DOHH2 (cell line): ENCODE data around the gene CUBN.

Experiments
- H3F3A ChIP-seq: fragments of 200-600 bp; sonication (generic), shearing (Covaris generic); 2 replicates; pipeline ENCODE4 v1.6.0; 2016; ENCODE audit warnings: antibody characterized with exemption, mild to moderate bottlenecking; ENCODE audit not compliant: control insufficient read depth, insufficient read depth
- H3K27ac ChIP-seq: fragments of 200-600 bp; sonication (generic); 2 replicates; pipeline ENCODE4 v1.5.1; 2014; ENCODE audit warnings: low read depth, mild to moderate bottlenecking, low read length, moderate library complexity
- H3K27me3 ChIP-seq: fragments of 200-600 bp; sonication (generic); 2 replicates; pipeline ENCODE4 v1.6.1; 2014; ENCODE audit warnings: mild to moderate bottlenecking, low read length, mixed read lengths; ENCODE audit not compliant: control insufficient read depth
- H3K36me3 ChIP-seq: fragments of 200-600 bp; sonication (generic); 2 replicates; pipeline ENCODE4 v1.6.1; 2014; ENCODE audit warnings: mild to moderate bottlenecking, low read length, moderate library complexity, mixed read lengths; ENCODE audit not compliant: control insufficient read depth
- H3K4me1 ChIP-seq: fragments of 200-600 bp; sonication (generic); 2 replicates; pipeline ENCODE4 v1.6.1; 2014; ENCODE audit warnings: mild to moderate bottlenecking, low read length, mixed read lengths; ENCODE audit not compliant: control insufficient read depth
- H3K4me2 ChIP-seq: fragments of 200-600 bp; sonication (generic); 2 replicates; pipeline ENCODE4 v1.6.0; 2014; ENCODE audit warnings: mild to moderate bottlenecking, low read length, moderate library complexity
- H3K4me3 ChIP-seq: fragments of 200-600 bp; sonication (generic); 2 replicates; pipeline ENCODE4 v1.5.1; 2014; ENCODE audit warnings: mild to moderate bottlenecking, low read length, mixed read lengths
- H3K79me2 ChIP-seq: fragments of 200-600 bp; sonication (generic); 2 replicates; pipeline ENCODE4 v1.6.1; 2014; ENCODE audit warnings: mild to moderate bottlenecking, low read length, mixed read lengths; ENCODE audit not compliant: control insufficient read depth
- H3K9me2 ChIP-seq: fragments of 200-600 bp; sonication (generic); replicated peaks from 2 replicates; pipeline ENCODE4 v1.6.1; 2014; ENCODE audit warnings: mild to moderate bottlenecking, low read length, mixed read lengths; ENCODE audit not compliant: control insufficient read depth
- H3K9me3 ChIP-seq: fragments of 200-600 bp; sonication (generic); 2 replicates; pipeline ENCODE4 v1.6.1; 2014; ENCODE audit warnings: antibody characterized with exemption, low read length, mixed read lengths; ENCODE audit not compliant: control insufficient read depth, insufficient read depth
- H4K20me1 ChIP-seq: fragments of 200-600 bp; sonication (generic); 2 replicates; pipeline ENCODE4 v1.6.0; 2014; ENCODE audit warnings: low read depth, mild to moderate bottlenecking, antibody characterized with exemption, low read length, moderate library complexity; ENCODE audit not compliant: control insufficient read depth, insufficient read depth
- CTCF ChIP-seq: fragments of 200-600 bp; sonication (generic); IDR thresholded peaks from one replicate; pipeline ENCODE4 v1.5.1; 2014; ENCODE audit warnings: antibody characterized with exemption, mild to moderate bottlenecking, low read depth, low read length; ENCODE audit not compliant: poor library complexity, severe bottlenecking
- EZH2phosphoT487 ChIP-seq: fragments of 200-600 bp; sonication (generic); IDR thresholded peaks from 2 replicates; pipeline ENCODE4 v1.6.1; 2017; ENCODE audit warnings: borderline replicate concordance, mild to moderate bottlenecking, antibody characterized with exemption, low read length, moderate library complexity, mixed read lengths

Gene CUBN

GRCh38 chr10:16794005-16794404, 335.6 kb downstream of the CUBN start:
- TF ChIP-seq EZH2phosphoT487 (no peak), CTCF (no peak)
- Histone ChIP-seq H3K27ac (no peak overlapping the region), H3K9me3 (no peaks in the 10 kb centered on the region), H3K36me3 (peaks cover 6% of the 10 kb centered on the region; the same call in 1 of the 2 replicates), H3K4me1 (no peaks in the 10 kb centered on the region), H3F3A (no peaks in the 10 kb centered on the region), H3K9me2 (no peaks in the 10 kb centered on the region), H3K4me3 (no peak overlapping the region), H3K4me2 (no peak overlapping the region), H3K79me2 (peaks cover 34% of the 10 kb centered on the region), H4K20me1 (no peaks in the 10 kb centered on the region), H3K27me3 (no peaks in the 10 kb centered on the region)

GRCh38 chr10:16792675-16793074, 336.9 kb downstream of the CUBN start:
- Histone ChIP-seq H3K36me3 (no peaks in the 10 kb centered on the region), H3F3A (no peaks in the 10 kb centered on the region), H3K9me3 (no peaks in the 10 kb centered on the region), H3K9me2 (no peaks in the 10 kb centered on the region), H3K4me2 (no peak overlapping the region), H3K4me1 (no peaks in the 10 kb centered on the region), H3K27me3 (no peaks in the 10 kb centered on the region), H3K27ac (no peak overlapping the region), H3K79me2 (peaks cover 26% of the 10 kb centered on the region), H3K4me3 (no peak overlapping the region), H4K20me1 (no peaks in the 10 kb centered on the region)
- TF ChIP-seq EZH2phosphoT487 (no peak), CTCF (no peak)

- Histone ChIP-seq H3K4me3 (no peak overlapping the region), H3K27ac (no peak overlapping the region), H3K79me2 (peaks cover 16% of the 10 kb centered on the region), H3F3A (no peaks in the 10 kb centered on the region), H3K27me3 (no peaks in the 10 kb centered on the region), H3K4me1 (no peaks in the 10 kb centered on the region), H3K4me2 (no peak overlapping the region), H3K36me3 (no peaks in the 10 kb centered on the region), H4K20me1 (no peaks in the 10 kb centered on the region), H3K9me3 (no peaks in the 10 kb centered on the region), H3K9me2 (no peaks in the 10 kb centered on the region)
- TF ChIP-seq EZH2phosphoT487 (no peak), CTCF (no peak)
These were observed 339.8 kb downstream of the CUBN start for GRCh38 chr10:16789765-16790164.

- Histone ChIP-seq H3K4me2 (no peak overlapping the region), H3K4me1 (no peaks in the 10 kb centered on the region), H3K27ac (no peak overlapping the region), H3K36me3 (no peaks in the 10 kb centered on the region), H3K9me3 (no peaks in the 10 kb centered on the region), H3K4me3 (no peak overlapping the region), H3F3A (no peaks in the 10 kb centered on the region), H3K79me2 (peaks cover 14% of the 10 kb centered on the region), H4K20me1 (no peaks in the 10 kb centered on the region), H3K27me3 (no peaks in the 10 kb centered on the region), H3K9me2 (no peaks in the 10 kb centered on the region)
- TF ChIP-seq CTCF (no peak), EZH2phosphoT487 (no peak)
These were observed 340.4 kb downstream of the CUBN start for GRCh38 chr10:16789261-16789660.
